ENCODE measurements around the gene ORM2. TPM values are rescaled to one million over a fixed set of nuclear protein-coding genes. Genes with fewer than 3 reads are reported as not detected.
"Not testable (repeated sequence)": the region's sequence is repeated elsewhere in the genome, so short reads cannot be mapped to it uniquely, and the experiment has no call there.

The ORM2 gene
- total and polyA plus RNA-seq, 2 of the 4 experiments (the other 2 are of a cell fraction) = not detected

DNA sequence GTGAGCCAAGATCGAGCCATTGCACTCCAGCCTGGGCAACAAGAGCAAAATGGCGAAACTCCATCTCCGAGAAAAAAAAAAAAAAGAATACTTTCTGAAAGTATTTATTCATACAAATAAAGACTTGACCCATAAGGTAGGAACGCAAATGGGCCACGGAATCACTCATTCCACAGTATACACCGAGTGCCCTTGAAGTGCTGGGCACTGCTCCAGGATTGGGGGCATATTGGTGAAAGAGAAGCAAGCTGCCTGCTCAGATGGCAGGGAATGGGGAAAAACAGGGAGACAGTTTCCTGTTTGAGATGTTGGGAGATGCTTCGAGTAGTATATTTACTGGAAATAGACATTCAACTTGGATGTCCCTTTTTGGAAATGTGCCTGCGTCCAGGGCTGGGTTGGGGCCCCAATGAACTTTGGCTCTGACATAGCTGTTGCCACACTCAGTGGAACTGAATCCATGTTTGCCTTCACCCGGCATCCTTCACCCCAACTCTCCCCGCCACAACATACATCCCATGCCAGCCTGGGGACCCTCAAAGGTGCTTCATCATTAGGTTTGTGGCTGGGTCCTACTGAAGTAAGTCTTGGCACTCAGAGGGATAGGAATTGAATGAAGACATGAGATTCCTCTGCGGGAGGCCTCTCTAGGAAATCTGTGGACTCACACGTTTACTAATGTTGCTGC lies 588 bp upstream of the ORM2 start:
- intact Hi-C loops (cut with micrococcal nuclease); H4K5ac ChIP-seq (ENCODE audit: low read depth, low read length); H4K91ac ChIP-seq (ENCODE audit: insufficient read depth, low read depth, low read length); H3K4ac ChIP-seq (ENCODE audit: low read depth, low read length); H3K9me3 ChIP-seq (ENCODE audit: control insufficient read depth, insufficient read depth, low read length); H4K8ac ChIP-seq (ENCODE audit: low read depth in 2 of 2, low read length in 2 of 2); H3K27me3 ChIP-seq (ENCODE audit: control insufficient read depth, insufficient read depth, low read length); H2BK120ac ChIP-seq (ENCODE audit: low read depth, low read length); H3K36me3 ChIP-seq (ENCODE audit: control insufficient read depth, insufficient read depth, low read length); H2AK9ac ChIP-seq (replicated peaks; ENCODE audit: low read depth, low read length, poor library complexity); H3K56ac ChIP-seq (ENCODE audit: extremely low read depth, insufficient read depth, low read length); H4K20me1 ChIP-seq (ENCODE audit: insufficient read depth, low read length); H3K4me3 ChIP-seq (ENCODE audit: insufficient read depth, low read depth, low read length); H3K18ac ChIP-seq (ENCODE audit: low read depth, low read length); H2AFZ ChIP-seq (replicated peaks; ENCODE audit: low read length, poor library complexity); H3K27ac ChIP-seq (ENCODE audit: insufficient read depth, low read length); in situ Hi-C loops (cut with MboI; ENCODE audit: low sequenced_read_pairs); H3K9ac ChIP-seq (ENCODE audit: low read depth, low read length); H2BK20ac ChIP-seq (ENCODE audit: low read depth, low read length); H3K14ac ChIP-seq (replicated peaks; ENCODE audit: low read depth, low read length); H2BK15ac ChIP-seq (ENCODE audit: low read depth, low read length); H2AK5ac ChIP-seq (ENCODE audit: low read depth, low read length); dilution Hi-C loops (cut with HindIII; ENCODE audit: low sequenced_read_pairs, unreplicated experiment); ATAC-seq (ENCODE audit: low read depth); H3K79me1 ChIP-seq (ENCODE audit: low read depth in 1 of 2, low read length in 2 of 2); H3K23ac ChIP-seq (ENCODE audit: low read depth, low read length); POLR2A ChIA-PET (ENCODE audit: unreplicated experiment); H2BK5ac ChIP-seq (ENCODE audit: low read depth, low read length, poor library complexity, severe bottlenecking); BruUV-seq (replicated peaks); H3K9me1 ChIP-seq (ENCODE audit: insufficient read depth, low read length); H3K4me1 ChIP-seq (ENCODE audit: control insufficient read depth, insufficient read depth, low read length); H3K4me2 ChIP-seq (ENCODE audit: low read depth, low read length); CTCF ChIA-PET: not testable (repeated sequence)
- WGBS, 2 experiments (ENCODE audit: extremely low coverage in 2 of 2, insufficient read length in 1 of 2) = no CpG with 5 or more reads among the region's 12 CpGs
- peak; percentile 16 for DNase-seq

Measured in IMR-90 (cell line).